OCI-LY3 (cell line): ENCODE results near the gene ARGLU1.

Source experiments
- EZH2phosphoT487 ChIP-seq: fragments of 200-600 bp; shearing (Covaris generic); IDR thresholded peaks from 2 replicates; pipeline ENCODE4 v1.6.1; 2018; ENCODE audit warnings: antibody characterized with exemption, mixed run types, low read depth
- TF ChIP-seq, protein P1 (sequence below): fragments of 200-600, 300-600 bp; sonication (generic); IDR thresholded peaks from 2 replicates; pipeline ENCODE4 v1.5.1; 2014; ENCODE audit warnings: antibody characterized with exemption, low read length, low read depth

DNA sequence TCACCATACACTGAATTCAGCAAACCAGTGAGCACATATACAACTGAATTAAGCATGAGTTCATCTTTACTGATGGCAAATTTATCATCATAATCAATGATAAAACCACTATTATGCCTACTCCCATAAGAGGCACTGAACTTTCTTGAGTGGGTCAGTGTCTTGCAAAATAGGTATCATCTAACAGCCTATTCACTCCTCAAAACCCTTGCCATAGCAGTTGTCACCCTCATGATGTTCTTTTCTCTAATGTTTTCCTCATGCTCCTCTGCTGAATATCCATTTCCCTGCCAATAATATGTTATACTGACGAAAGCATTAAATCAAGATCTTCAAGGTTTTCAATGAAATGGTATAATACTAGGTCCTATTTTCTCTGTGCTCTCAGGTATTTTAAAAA lies 5.6 kb downstream of the ARGLU1 start:
- TF ChIP-seq, protein P1, sequence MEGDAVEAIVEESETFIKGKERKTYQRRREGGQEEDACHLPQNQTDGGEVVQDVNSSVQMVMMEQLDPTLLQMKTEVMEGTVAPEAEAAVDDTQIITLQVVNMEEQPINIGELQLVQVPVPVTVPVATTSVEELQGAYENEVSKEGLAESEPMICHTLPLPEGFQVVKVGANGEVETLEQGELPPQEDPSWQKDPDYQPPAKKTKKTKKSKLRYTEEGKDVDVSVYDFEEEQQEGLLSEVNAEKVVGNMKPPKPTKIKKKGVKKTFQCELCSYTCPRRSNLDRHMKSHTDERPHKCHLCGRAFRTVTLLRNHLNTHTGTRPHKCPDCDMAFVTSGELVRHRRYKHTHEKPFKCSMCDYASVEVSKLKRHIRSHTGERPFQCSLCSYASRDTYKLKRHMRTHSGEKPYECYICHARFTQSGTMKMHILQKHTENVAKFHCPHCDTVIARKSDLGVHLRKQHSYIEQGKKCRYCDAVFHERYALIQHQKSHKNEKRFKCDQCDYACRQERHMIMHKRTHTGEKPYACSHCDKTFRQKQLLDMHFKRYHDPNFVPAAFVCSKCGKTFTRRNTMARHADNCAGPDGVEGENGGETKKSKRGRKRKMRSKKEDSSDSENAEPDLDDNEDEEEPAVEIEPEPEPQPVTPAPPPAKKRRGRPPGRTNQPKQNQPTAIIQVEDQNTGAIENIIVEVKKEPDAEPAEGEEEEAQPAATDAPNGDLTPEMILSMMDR: no peak
- TF ChIP-seq EZH2phosphoT487: no peak
